HUES64 (cell line): ENCODE measurements around the gene CDKN1B.

Experiments
- H3K27ac ChIP-seq: 2 replicates; pipeline ENCODE4 v1.7.0; 2013; ENCODE audit warnings: low read depth, low read length, inconsistent platforms
- H3K27me3 ChIP-seq: 2 replicates; pipeline ENCODE4 v1.6.1; 2013; ENCODE audit warnings: mild to moderate bottlenecking, low read length; ENCODE audit not compliant: insufficient read depth
- H3K36me3 ChIP-seq: 2 replicates; pipeline ENCODE4 v1.6.1; 2013; ENCODE audit warnings: mild to moderate bottlenecking, low read length; ENCODE audit not compliant: insufficient read depth
- H3K4me1 ChIP-seq: 2 replicates; pipeline ENCODE4 v1.6.1; 2013; ENCODE audit warnings: mild to moderate bottlenecking, low read length, moderate library complexity; ENCODE audit not compliant: insufficient read depth
- H3K4me3 ChIP-seq: 2 replicates; pipeline ENCODE4 v1.5.1; 2013; ENCODE audit warnings: mild to moderate bottlenecking, low read length, moderate library complexity
- H3K9ac ChIP-seq: 2 replicates; pipeline ENCODE4 v1.6.1; 2013; ENCODE audit warnings: mild to moderate bottlenecking, low read depth, low read length
- H3K9me3 ChIP-seq: 2 replicates; pipeline ENCODE4 v1.6.1; 2013; ENCODE audit warnings: low read depth, low read length; ENCODE audit not compliant: insufficient read depth
- WGBS: fragments of 150-250, 120-280 bp; methylation state at CpG from one replicate; pipeline ENCODE4 v1.1.7; 2013; ENCODE audit warnings: missing lambda C conversion rate; 5-methylcytosine and 5-hydroxymethylcytosine counted together

CDKN1B gene

DNA sequence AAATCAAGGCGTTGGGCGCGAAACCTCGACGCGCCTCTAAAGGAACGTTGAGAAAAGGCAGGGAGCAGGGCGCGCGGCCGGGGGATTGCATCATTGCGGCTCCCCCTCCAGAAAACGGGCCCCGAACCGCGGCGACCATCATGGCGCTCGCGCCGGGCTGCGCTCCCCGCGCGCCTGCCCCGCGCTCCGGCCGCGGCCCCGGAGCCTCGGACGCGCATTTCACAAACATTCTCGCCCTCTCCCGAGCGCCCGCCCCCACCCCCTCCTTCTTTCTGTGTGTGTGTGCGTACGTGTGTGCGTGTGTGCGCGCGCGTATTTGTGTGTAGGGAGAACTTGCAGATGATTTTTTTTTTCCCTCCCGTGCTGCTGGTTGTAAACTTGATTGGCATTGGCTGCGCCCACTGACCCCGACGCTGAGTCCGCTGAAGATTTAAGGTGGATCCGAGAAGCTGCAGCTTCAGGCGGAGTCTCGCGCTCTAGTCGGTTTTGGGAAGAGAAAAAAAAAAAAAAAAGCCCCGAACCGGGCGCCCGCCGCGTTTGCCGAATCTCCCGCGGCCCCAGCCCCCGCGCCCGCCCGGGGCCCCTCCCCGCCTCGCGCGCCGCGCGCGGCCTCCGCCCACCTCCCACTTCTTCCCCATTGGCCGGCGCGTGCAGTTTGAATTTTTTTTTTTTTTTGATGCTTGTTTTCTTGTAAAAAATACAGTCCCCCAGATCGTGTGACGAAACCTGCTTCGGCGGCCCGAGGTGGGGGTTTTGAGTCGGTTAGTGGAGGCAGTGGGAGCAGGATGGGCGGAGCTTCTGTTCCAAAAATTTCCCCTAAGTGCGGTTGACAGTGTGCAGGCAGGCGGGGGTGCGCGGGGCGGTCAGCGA lies 8.2 kb downstream of the CDKN1B start:
- Histone ChIP-seq H3K4me3 (peak overlapping the region; percentile 88), H3K4me1 (peaks cover 18% of the 10 kb centered on the region), H3K36me3 (peaks cover 20% of the 10 kb centered on the region), H3K27me3 (peaks cover 31% of the 10 kb centered on the region), H3K9me3 (no peaks in the 10 kb centered on the region), H3K27ac (peak overlapping the region; percentile 98), H3K9ac (peak overlapping the region; percentile 91)
- under 1% methylated on average over 83 of the region's 93 CpGs for WGBS

GRCh38 chr12:12725956-12726554 lies 8.9 kb downstream of the CDKN1B start:
- peaks cover 12% of the 10 kb centered on the region for H3K36me3 ChIP-seq
- H3K9ac ChIP-seq = peak overlapping the region; percentile 91
- peak overlapping the region; percentile 98; the same call in 1 of the 2 replicates for H3K27ac ChIP-seq
- peaks cover 18% of the 10 kb centered on the region for H3K4me1 ChIP-seq
- 3% methylated on average over 22 of the region's 26 CpGs for WGBS
- H3K9me3 ChIP-seq = no peaks in the 10 kb centered on the region
- peaks cover 31% of the 10 kb centered on the region for H3K27me3 ChIP-seq
- peak overlapping the region; percentile 88 for H3K4me3 ChIP-seq

DNA sequence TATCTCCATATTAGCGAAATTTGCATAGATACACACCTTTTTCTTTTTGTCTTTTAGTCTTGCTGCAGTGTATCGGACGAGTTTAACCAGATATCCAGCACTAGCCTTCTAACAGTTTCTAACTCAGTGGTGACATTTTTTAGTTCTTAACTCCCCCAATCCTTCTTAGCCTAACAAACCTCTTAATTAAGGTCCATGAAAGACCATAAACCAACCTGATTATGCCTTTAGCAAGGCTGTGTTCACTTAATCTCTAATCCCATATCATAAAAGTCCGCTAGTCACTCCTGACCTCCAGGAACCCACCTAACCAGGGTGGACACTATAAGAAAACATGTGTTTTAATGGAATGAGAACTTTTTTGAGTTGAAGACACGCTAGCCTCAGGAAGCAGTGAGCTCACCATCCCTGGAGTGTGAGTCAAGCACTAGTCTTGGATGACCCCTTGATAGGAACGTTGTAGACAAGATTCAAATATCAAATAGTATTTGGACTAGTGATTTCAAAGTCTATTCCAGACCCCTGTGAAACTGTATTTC lies 9.5 kb downstream of the CDKN1B start:
- H3K9ac ChIP-seq = 0 out of 2 replicates have a peak overlapping the region, but pooled peaks have one; percentile 91
- WGBS = 50% methylated on average over 6 of the region's 6 CpGs

GRCh38 chr12:12731178-12731577 lies 14.0 kb downstream of the CDKN1B start:
- Histone ChIP-seq H3K9ac (no peak overlapping the region), H3K27ac (no peak overlapping the region), H3K4me1 (peaks cover 7% of the 10 kb centered on the region), H3K36me3 (no peaks in the 10 kb centered on the region), H3K4me3 (no peak overlapping the region), H3K27me3 (0 out of 2 replicates have a peak, but pooled peaks cover 4% of the 10 kb centered on the region), H3K9me3 (no peaks in the 10 kb centered on the region)

More for the DNA sequence above, 9.5 kb downstream of the CDKN1B start:
- H3K27me3 ChIP-seq = peaks cover 28% of the 10 kb centered on the region
- peaks cover 7% of the 10 kb centered on the region for H3K36me3 ChIP-seq
- no peaks in the 10 kb centered on the region for H3K9me3 ChIP-seq
- peaks cover 18% of the 10 kb centered on the region for H3K4me1 ChIP-seq
- no peak overlapping the region for H3K27ac ChIP-seq
- H3K4me3 ChIP-seq = peak overlapping the region; percentile 88

GRCh38 chr12:12731785-12732184 lies 14.6 kb downstream of the CDKN1B start:
- Histone ChIP-seq H3K4me3 (no peak overlapping the region), H3K36me3 (no peaks in the 10 kb centered on the region), H3K9ac (no peak overlapping the region), H3K9me3 (no peaks in the 10 kb centered on the region), H3K27ac (no peak overlapping the region), H3K4me1 (peaks cover 2% of the 10 kb centered on the region), H3K27me3 (0 out of 2 replicates have a peak, but pooled peaks cover 2% of the 10 kb centered on the region)
- WGBS = 91% methylated on average over 6 of the region's 6 CpGs

DNA sequence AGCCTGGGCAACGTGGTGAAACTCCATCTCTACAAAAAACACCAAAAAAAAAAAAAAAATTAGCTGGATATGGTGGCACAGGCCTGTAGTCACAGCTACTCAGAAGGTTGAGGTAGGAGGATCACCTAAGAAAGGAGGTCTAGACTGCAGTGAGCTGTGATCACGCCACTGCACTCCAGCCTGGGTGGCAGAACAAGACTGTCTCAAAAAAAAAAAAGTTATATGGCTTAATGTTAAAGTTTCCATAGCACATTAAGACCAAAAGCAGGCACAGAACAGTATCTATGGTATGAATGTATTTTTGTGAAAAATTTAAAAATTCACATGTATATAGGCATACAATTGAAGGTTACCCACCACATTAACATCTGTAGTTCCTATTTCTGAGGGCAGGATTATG lies 15.9 kb downstream of the CDKN1B start:
- 94% methylated on average over 2 of the region's 2 CpGs for WGBS
- Histone ChIP-seq H3K4me3 (no peak overlapping the region), H3K27ac (no peak overlapping the region), H3K9ac (no peak overlapping the region), H3K36me3 (no peaks in the 10 kb centered on the region), H3K4me1 (no peaks in the 10 kb centered on the region), H3K27me3 (no peaks in the 10 kb centered on the region), H3K9me3 (no peaks in the 10 kb centered on the region)

DNA sequence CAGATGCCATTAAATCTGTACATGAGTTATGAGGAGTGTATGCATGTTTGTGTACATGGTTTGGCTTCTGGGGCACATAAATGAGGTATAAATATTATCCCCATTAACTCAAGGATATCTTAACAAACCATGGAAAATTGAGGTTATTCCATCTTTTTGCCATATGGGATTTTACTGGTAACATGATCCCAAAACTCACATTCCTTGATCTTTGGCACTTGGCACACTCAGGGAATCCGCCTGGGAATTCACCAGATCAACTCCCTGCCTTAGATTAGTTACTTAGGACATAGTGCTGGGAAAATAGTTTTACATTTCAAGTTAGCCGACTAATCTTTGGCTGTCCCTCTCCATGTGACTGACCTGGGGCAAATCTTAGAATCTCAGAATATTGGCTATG lies 16.9 kb downstream of the CDKN1B start:
- Histone ChIP-seq H3K4me3 (no peak overlapping the region), H3K4me1 (no peaks in the 10 kb centered on the region), H3K27ac (no peak overlapping the region), H3K27me3 (no peaks in the 10 kb centered on the region), H3K36me3 (no peaks in the 10 kb centered on the region), H3K9ac (no peak overlapping the region), H3K9me3 (no peaks in the 10 kb centered on the region)
- 95% methylated on average over 2 of the region's 2 CpGs for WGBS

GRCh38 chr12:12734561-12735071 lies 17.4 kb downstream of the CDKN1B start:
- H3K9me3 ChIP-seq = no peaks in the 10 kb centered on the region
- H3K27ac ChIP-seq = no peak overlapping the region
- 80% methylated on average over 8 of the region's 8 CpGs for WGBS
- H3K9ac ChIP-seq = no peak overlapping the region
- H3K27me3 ChIP-seq = no peaks in the 10 kb centered on the region
- H3K36me3 ChIP-seq = no peaks in the 10 kb centered on the region
- H3K4me3 ChIP-seq = no peak overlapping the region
- H3K4me1 ChIP-seq = no peaks in the 10 kb centered on the region

GRCh38 chr12:12735301-12735700 lies 18.1 kb downstream of the CDKN1B start:
- H3K4me3 ChIP-seq = no peak overlapping the region
- no peaks in the 10 kb centered on the region for H3K9me3 ChIP-seq
- no peaks in the 10 kb centered on the region for H3K4me1 ChIP-seq
- no peaks in the 10 kb centered on the region for H3K36me3 ChIP-seq
- H3K27ac ChIP-seq = no peak overlapping the region
- H3K9ac ChIP-seq = no peak overlapping the region
- H3K27me3 ChIP-seq = no peaks in the 10 kb centered on the region
- 97% methylated on average over 1 of the region's 1 CpG for WGBS

GRCh38 chr12:12736759-12737676 lies 19.9 kb downstream of the CDKN1B start:
- H3K27me3 ChIP-seq = no peaks in the 10 kb centered on the region
- H3K27ac ChIP-seq = no peak overlapping the region
- H3K9me3 ChIP-seq = no peaks in the 10 kb centered on the region
- H3K9ac ChIP-seq = no peak overlapping the region
- no peak overlapping the region for H3K4me3 ChIP-seq
- 78% methylated on average over 8 of the region's 9 CpGs for WGBS
- H3K4me1 ChIP-seq = no peaks in the 10 kb centered on the region
- H3K36me3 ChIP-seq = no peaks in the 10 kb centered on the region
